Fibroblast of mammary gland (primary cell): Measurements from ENCODE around the gene PYM1.

Source experiments
- DNase-seq: peaks from one replicate; pipeline ENCODE4 v3.0.0-alpha.2; 2010; ENCODE audit warnings: low read depth
- H3K4me3 ChIP-seq: 2 replicates; pipeline ENCODE4 v1.5.1; 2011; ENCODE audit warnings: low read depth, mild to moderate bottlenecking, low read length, moderate library complexity; ENCODE audit not compliant: control insufficient read depth
- CTCF ChIP-seq: conservative IDR thresholded peaks from 2 replicates; pipeline ENCODE4 v1.5.1; 2011; ENCODE audit warnings: low read depth, low read length, inconsistent platforms; ENCODE audit not compliant: control insufficient read depth, insufficient read depth

Gene PYM1

GRCh38 chr12:55912908-55913307 is 14.8 kb downstream of the PYM1 start:
- no peak for TF ChIP-seq CTCF
- no peak for DNase-seq
- no peak overlapping the region for H3K4me3 ChIP-seq

GRCh38 chr12:55909513-55909884 is 18.2 kb downstream of the PYM1 start:
- no peak overlapping the region for H3K4me3 ChIP-seq
- DNase-seq = no peak
- no peak for TF ChIP-seq CTCF

GRCh38 chr12:55908726-55909512 is 18.8 kb downstream of the PYM1 start:
- no peak for DNase-seq
- no peak overlapping the region for H3K4me3 ChIP-seq
- no peak for TF ChIP-seq CTCF

GRCh38 chr12:55906056-55906455 is 21.6 kb downstream of the PYM1 start:
- no peak for TF ChIP-seq CTCF
- H3K4me3 ChIP-seq = no peak overlapping the region
- peak; percentile 74 for DNase-seq

- no peak for TF ChIP-seq CTCF
- no peak overlapping the region for H3K4me3 ChIP-seq
- no peak for DNase-seq
Observed at GRCh38 chr12:55901881-55902490, 25.7 kb downstream of the PYM1 start.

- TF ChIP-seq CTCF = no peak
- no peak overlapping the region for H3K4me3 ChIP-seq
- DNase-seq = peak; percentile 82
Observed at GRCh38 chr12:55899082-55899481, 28.6 kb downstream of the PYM1 start.
